Pancreas (tissue), 10 donors: ENCODE measurements around the gene AWAT2. TPM values are rescaled to one million over a fixed set of nuclear protein-coding genes. Genes with fewer than 3 reads are reported as not detected.

Experiments used
- ATAC-seq, 4 donors: fragments of 200-7000 bp; cut with Tn5 transposase; one replicate each; pipeline versions ENCODE4 v1.8.0 to v1.9.1; 2020; ENCODE audit warnings: mild to moderate bottlenecking in 4 of 4, moderate library complexity in 4 of 4
- DNase-seq, 6 donors: peaks; one replicate each; pipeline ENCODE4 v3.0.0-alpha.2; 2020
- FAIRE-seq: peaks from 2 replicates; lab custom pipeline; 2012; peaks lifted over from hg19 to GRCh38; lab: Jason Lieb, UNC
- H3K27ac ChIP-seq, 4 donors: fragments of 200-600 bp; sonication (generic); 1 replicate in 3 of 4; 2 replicates in 1 of 4; pipeline versions ENCODE4 v1.5.0 to v1.8.0; 2020
- H3K27me3 ChIP-seq, 4 donors: fragments of 200-600 bp; one replicate each; pipeline ENCODE4 v1.8.0; 2021
- H3K36me3 ChIP-seq, 3 donors: fragments of 200-600 bp; sonication (generic) in 1 of 3; one replicate each; pipeline versions ENCODE4 v1.5.0 to v1.8.0; 2020 to 2021
- H3K4me1 ChIP-seq, 3 donors: fragments of 200-600 bp; one replicate each; pipeline ENCODE4 v1.8.0; 2021
- H3K4me3 ChIP-seq, 4 donors: fragments of 200-600 bp; sonication (generic) in 2 of 4; one replicate each; pipeline versions ENCODE4 v1.5.0 to v1.8.0; 2020 to 2021
- H3K9me3 ChIP-seq, 4 donors: fragments of 200-600 bp; one replicate each; pipeline ENCODE4 v1.8.0; 2021
- WGBS, 2 donors: extraction: QIAGEN DNeasy Blood & Tissue Kit; methylation state at CpG; one replicate each; pipeline ENCODE4 v1.1.7; 2013; 5-methylcytosine and 5-hydroxymethylcytosine counted together
- intact Hi-C, 3 donors: fragments of 100-400 bp; cut with DNase I; formaldehyde crosslinking; loops; one replicate each; pipeline versions ENCODE4 v1.11.1 to v1.14.2; 2022
- polyA plus RNA-seq, 2 donors: library from polyadenylated mRNA; stranded (reverse); fragments of 200-250 nt; gene quantifications; one replicate each; pipeline ENCODE4 v1.2.3, GENCODE V29; 2013
- total RNA-seq, 6 donors: library from RNA; stranded (reverse); fragmentation: NEBNext Ultra II Directional in 4 of 6; extraction: Animal tissue kit (Norgen Biotek cat#: 25700) in 4 of 6; gene quantifications; one replicate each; pipeline versions ENCODE4 v1.2.1 to v1.2.4, GENCODE V29; 2021 to 2023
- TF ChIP-seq, protein P1 (sequence below), 4 donors: fragments of 200-600 bp; sonication (generic) in 3 of 4; IDR thresholded peaks; one replicate each; pipeline versions ENCODE4 v1.5.0 to v1.8.0; 2021; ENCODE audit warnings: antibody characterized with exemption in 4 of 4
- donor health status: healthy with polysubstance abuse.
- donor health status: DM: no; HTN: no; CAD: no; lungs with moderate emphysema.
- donor health status: DM: no; HTN: no; CAD: no.
- donor health status: control.
- donor health status: control.
- donor health status: Bipolar disorder and iron deficiency.
- donor health status: DM: yes; HTN: yes; CAD: no.
- donor health status: DM: no; HTN: no; CAD: no.
- donor health status: DM: no; HTN: no; CAD: no.
- donor health status: DM: yes; HTN: yes; CAD: no.

AWAT2 gene
- total and polyA plus RNA-seq, 8 donors: not detected

DNA sequence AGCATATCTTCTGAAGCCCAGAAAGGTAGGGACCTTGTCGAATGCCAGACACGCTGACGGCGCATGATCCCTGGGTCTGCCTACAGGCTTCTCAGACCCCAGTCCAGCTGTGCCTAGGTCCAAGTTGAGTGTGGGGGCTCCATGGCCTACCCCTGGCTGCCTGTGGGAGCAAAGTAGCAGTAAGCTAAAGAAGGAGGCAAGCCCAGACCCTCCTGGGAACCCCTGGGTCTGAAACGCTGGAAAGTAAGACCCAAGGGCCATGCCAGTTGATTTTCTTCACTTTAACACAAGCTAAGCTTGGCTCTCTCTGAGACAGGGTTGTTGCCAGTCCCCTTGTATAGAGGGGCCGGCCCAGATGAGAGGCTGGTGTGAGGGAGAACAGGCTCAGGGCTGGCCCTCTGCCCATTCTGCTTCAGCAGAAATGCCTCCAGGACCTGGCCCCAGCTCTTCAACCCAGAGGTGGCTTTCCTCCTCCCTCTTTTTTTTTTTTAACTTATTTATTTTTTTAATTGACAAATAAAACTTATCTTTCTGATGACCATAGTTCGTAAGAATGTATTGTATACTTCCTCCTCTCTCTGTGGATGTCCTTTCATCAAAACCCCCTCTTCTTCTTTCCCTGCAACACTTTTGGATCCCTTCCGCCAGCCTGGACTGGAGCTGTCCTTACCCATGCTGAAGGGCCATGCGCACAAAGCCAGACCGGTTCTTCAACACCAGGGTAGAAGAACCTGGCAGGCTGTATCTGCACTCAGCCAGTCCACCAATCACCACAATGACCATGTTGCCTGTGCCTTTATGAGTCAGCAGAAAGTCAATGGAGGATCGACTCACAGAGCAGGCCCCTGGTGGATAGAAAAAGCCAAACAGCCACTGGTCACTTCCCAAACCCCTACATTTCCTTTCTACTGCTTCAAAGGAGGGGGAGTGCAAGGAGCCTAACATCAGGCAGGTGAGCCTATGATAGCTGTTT lies 7.1 kb downstream of the AWAT2 start:
- no peak overlapping the region for H3K27ac ChIP-seq
- H3K27me3 ChIP-seq: peaks cover 0 to 8% (median 0%) of the 10 kb centered on the region in 4 donors
- ATAC-seq (no peak), FAIRE-seq (no peak), DNase-seq (no peak)
- H3K36me3 ChIP-seq: no peaks in the 10 kb centered on the region
- H3K4me3 ChIP-seq: no peak overlapping the region
- no peaks in the 10 kb centered on the region for H3K9me3 ChIP-seq
- no peaks in the 10 kb centered on the region for H3K4me1 ChIP-seq
- TF ChIP-seq, protein P1, sequence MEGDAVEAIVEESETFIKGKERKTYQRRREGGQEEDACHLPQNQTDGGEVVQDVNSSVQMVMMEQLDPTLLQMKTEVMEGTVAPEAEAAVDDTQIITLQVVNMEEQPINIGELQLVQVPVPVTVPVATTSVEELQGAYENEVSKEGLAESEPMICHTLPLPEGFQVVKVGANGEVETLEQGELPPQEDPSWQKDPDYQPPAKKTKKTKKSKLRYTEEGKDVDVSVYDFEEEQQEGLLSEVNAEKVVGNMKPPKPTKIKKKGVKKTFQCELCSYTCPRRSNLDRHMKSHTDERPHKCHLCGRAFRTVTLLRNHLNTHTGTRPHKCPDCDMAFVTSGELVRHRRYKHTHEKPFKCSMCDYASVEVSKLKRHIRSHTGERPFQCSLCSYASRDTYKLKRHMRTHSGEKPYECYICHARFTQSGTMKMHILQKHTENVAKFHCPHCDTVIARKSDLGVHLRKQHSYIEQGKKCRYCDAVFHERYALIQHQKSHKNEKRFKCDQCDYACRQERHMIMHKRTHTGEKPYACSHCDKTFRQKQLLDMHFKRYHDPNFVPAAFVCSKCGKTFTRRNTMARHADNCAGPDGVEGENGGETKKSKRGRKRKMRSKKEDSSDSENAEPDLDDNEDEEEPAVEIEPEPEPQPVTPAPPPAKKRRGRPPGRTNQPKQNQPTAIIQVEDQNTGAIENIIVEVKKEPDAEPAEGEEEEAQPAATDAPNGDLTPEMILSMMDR (IDR thresholded peaks at IDR 0.05): no peak
- intact Hi-C loops: no loop called here
- 68 to 76% methylated on average over 11 of the region's 11 CpGs for WGBS, 2 donors

DNA sequence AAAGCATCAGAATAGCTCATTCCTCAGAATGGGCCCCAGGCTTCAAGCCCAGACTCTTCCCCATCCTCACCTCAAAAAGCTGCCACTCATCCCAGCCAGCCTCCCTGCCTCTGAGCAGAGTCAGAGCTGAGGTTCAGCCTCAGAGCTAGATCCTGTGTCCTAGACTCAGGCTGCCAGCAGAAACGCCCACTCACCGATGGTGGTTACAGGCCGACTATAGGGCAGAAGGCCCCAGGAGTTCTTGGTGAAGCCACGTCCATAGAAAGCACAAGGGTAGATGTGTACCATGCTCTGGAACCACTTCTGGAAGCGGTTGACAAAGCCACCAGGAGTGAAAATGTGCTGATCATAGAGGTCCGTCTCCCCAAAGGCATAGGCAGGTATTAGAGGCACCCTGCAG lies 7.7 kb downstream of the AWAT2 start:
- no peak for FAIRE-seq

DNA sequence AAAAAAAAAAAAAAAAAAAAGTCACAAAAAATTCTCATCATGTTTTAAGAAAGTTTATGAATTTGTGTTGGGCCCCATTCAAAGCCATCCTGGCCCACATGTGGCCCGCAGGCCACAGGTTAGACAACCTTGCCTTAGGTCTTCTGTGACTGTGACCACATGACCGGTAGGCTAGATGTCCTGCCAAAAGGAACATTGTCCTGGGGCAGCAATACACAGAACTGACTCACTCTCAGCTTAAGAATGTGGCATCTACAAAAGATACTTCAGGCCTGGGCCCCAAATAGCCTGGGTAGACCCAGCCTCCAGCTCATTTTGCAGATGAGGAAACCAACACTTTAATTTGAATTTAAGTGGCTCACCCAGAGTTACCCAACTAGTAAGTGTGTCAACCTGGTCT lies 10.0 kb downstream of the AWAT2 start:
- ATAC-seq (no peak), FAIRE-seq (no peak), DNase-seq (no peak)
- Histone ChIP-seq H3K4me3 (no peak overlapping the region), H3K27me3 (no peaks in the 10 kb centered on the region), H3K36me3 (no peaks in the 10 kb centered on the region), H3K27ac (no peak overlapping the region), H3K4me1 (no peaks in the 10 kb centered on the region), H3K9me3 (no peaks in the 10 kb centered on the region)
- 88 to 91% methylated on average over 2 of the region's 2 CpGs for WGBS, 2 donors
- TF ChIP-seq, protein P1 (IDR thresholded peaks at IDR 0.05): no peak
- intact Hi-C loops: loop anchor here in 1 of 3 donors (10.0 kb wide), 1 partner anchor 495 kb away; no protein-coding TSS in a partner anchor

More for the DNA sequence above, 7.7 kb downstream of the AWAT2 start:
- H3K27me3 ChIP-seq: peaks cover 0 to 8% (median 0%) of the 10 kb centered on the region in 4 donors
- DNase-seq (no peak), ATAC-seq (no peak)
- TF ChIP-seq, protein P1 (IDR thresholded peaks at IDR 0.05): no peak
- H3K4me1 ChIP-seq: no peaks in the 10 kb centered on the region
- no peaks in the 10 kb centered on the region for H3K9me3 ChIP-seq
- H3K27ac ChIP-seq: no peak overlapping the region
- H3K36me3 ChIP-seq: no peaks in the 10 kb centered on the region
- intact Hi-C loops: no loop called here
- WGBS, 2 donors: 70 to 71% methylated on average over 6 of the region's 6 CpGs
- H3K4me3 ChIP-seq: no peak overlapping the region

DNA sequence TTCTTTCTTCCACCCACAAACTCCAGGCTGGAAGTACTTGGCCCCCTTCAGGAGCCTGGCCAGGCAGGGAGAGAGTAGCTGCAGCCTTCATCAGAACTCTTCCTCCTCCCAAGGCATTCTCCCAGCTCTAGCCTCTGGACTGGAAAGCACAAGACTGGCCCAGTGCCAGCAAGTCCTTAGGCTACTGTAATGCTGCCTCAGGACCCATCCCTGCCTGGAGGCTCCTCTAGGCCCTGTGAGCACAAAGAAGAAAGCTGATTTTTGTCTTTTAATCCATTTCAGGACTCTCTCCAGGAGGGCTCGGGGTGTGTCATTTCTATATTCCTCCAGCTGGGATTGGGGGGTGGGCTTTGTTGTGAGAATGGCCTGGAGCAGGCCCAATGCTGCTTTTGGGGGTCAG lies 10.8 kb downstream of the AWAT2 start:
- WGBS, 2 donors: 94 to 95% methylated on average over 1 of the region's 1 CpG
- intact Hi-C loops: loop anchor here in 1 of 3 donors (10.0 kb wide), 1 partner anchor 494 kb away; no protein-coding TSS in a partner anchor
- DNase-seq (no peak), FAIRE-seq (no peak), ATAC-seq (no peak)
- no peaks in the 10 kb centered on the region for H3K4me1 ChIP-seq
- H3K4me3 ChIP-seq: no peak overlapping the region
- no peaks in the 10 kb centered on the region for H3K27me3 ChIP-seq
- H3K36me3 ChIP-seq: no peaks in the 10 kb centered on the region
- no peak overlapping the region for H3K27ac ChIP-seq
- TF ChIP-seq, protein P1 (IDR thresholded peaks at IDR 0.05): no peak
- no peaks in the 10 kb centered on the region for H3K9me3 ChIP-seq
